Left ventricle myocardium superior (tissue), 1 donor: ENCODE measurements around the gene APOL1. TPM values are rescaled to one million over a fixed set of nuclear protein-coding genes. Genes with fewer than 3 reads are reported as not detected.

Experiments used
- ATAC-seq: fragments of 200-7000 bp; cut with Tn5 transposase; one replicate; pipeline ENCODE4 v1.9.1; 2020; ENCODE audit warnings: mild to moderate bottlenecking, moderate library complexity
- DNase-seq: peaks from one replicate; pipeline ENCODE4 v3.0.0-alpha.2; 2020
- intact Hi-C: fragments of 100-400 bp; cut with micrococcal nuclease; formaldehyde crosslinking; loops from one replicate; pipeline ENCODE4 v1.11.0; 2022
- total RNA-seq: library from RNA; stranded (reverse); fragmentation: NEBNext Ultra II Directional; extraction: Animal tissue kit (Norgen Biotek cat#: 25700); gene quantifications from one replicate; pipeline ENCODE4 v1.2.1, GENCODE V29; 2021
- donor health status: DM: no; HTN: yes; CAD: no; lungs with severe emphysema.

The APOL1 gene
- total RNA-seq, 1 donor from 2014 or later = 17.6 TPM

- ATAC-seq (no peak), DNase-seq (peak; percentile 21)
- intact Hi-C loops = no loop called here
Observed at GRCh38 chr22:36298601-36299000, 45.7 kb downstream of the APOL1 start.

GRCh38 chr22:36299295-36299694 is 46.4 kb downstream of the APOL1 start:
- DNase-seq = peak; percentile 36
- intact Hi-C loops = no loop called here
- no peak for ATAC-seq

GRCh38 chr22:36299911-36300310 is 47.0 kb downstream of the APOL1 start:
- intact Hi-C loops = loop anchor here (5.0 kb wide), 1 partner anchor 172 kb away; no protein-coding TSS in a partner anchor
- ATAC-seq (no peak), DNase-seq (peak; percentile 27)

GRCh38 chr22:36300396-36301212 is 47.7 kb downstream of the APOL1 start:
- intact Hi-C loops = loop anchor here (5.0 kb wide), 1 partner anchor 172 kb away; no protein-coding TSS in a partner anchor
- DNase-seq = no peak
- no peak for ATAC-seq

- peak; percentile 84 for DNase-seq
- intact Hi-C loops = loop anchor here (5.0 kb wide), 1 partner anchor 171 kb away; no protein-coding TSS in a partner anchor
- ATAC-seq = peak; percentile 56
Observed at GRCh38 chr22:36301384-36301828, 48.5 kb downstream of the APOL1 start.

- DNase-seq = no peak
- no peak for ATAC-seq
- intact Hi-C loops = loop anchor here (5.0 kb wide), 1 partner anchor 170 kb away; no protein-coding TSS in a partner anchor
Observed at GRCh38 chr22:36301851-36302250, 48.9 kb downstream of the APOL1 start.

GRCh38 chr22:36302439-36303114 is 49.6 kb downstream of the APOL1 start:
- peak; percentile 20 for DNase-seq

GRCh38 chr22:36303115-36303467 is 50.2 kb downstream of the APOL1 start:
- ATAC-seq = no peak
- intact Hi-C loops = loop anchor here (5.0 kb wide), 1 partner anchor 169 kb away; no protein-coding TSS in a partner anchor
- DNase-seq = peak; percentile 21

More at GRCh38 chr22:36302439-36303114, 49.6 kb downstream of the APOL1 start:
- intact Hi-C loops = loop anchor here (5.0 kb wide), 1 partner anchor 170 kb away; no protein-coding TSS in a partner anchor
- no peak for ATAC-seq

- DNase-seq = peak; percentile 23
- no peak for ATAC-seq
- intact Hi-C loops = loop anchor here (5.0 kb wide), 1 partner anchor 168 kb away; no protein-coding TSS in a partner anchor
Observed at GRCh38 chr22:36303874-36304273, 50.9 kb downstream of the APOL1 start.

- intact Hi-C loops = loop anchor here (5.0 kb wide), 1 partner anchor 168 kb away; no protein-coding TSS in a partner anchor
- DNase-seq = peak; percentile 28
- peak; percentile 3 for ATAC-seq
Observed at GRCh38 chr22:36304429-36304828, 51.5 kb downstream of the APOL1 start.

- DNase-seq = peak; percentile 25
- intact Hi-C loops = no loop called here
Observed at GRCh38 chr22:36305813-36306212, 52.9 kb downstream of the APOL1 start.

GRCh38 chr22:36306227-36306626 is 53.3 kb downstream of the APOL1 start:
- peak; percentile 16 for DNase-seq
- no peak for ATAC-seq
- intact Hi-C loops = no loop called here

More at GRCh38 chr22:36305813-36306212, 52.9 kb downstream of the APOL1 start:
- ATAC-seq = no peak

GRCh38 chr22:36308880-36309279 is 55.9 kb downstream of the APOL1 start:
- ATAC-seq (no peak), DNase-seq (no peak)
- intact Hi-C loops = no loop called here

- no peak for ATAC-seq
- intact Hi-C loops = no loop called here
- no peak for DNase-seq
Observed at GRCh38 chr22:36311386-36312085, 58.6 kb downstream of the APOL1 start.

- no peak for DNase-seq
- ATAC-seq = no peak
- intact Hi-C loops = no loop called here
Observed at GRCh38 chr22:36315325-36315724, 62.4 kb downstream of the APOL1 start.

- peak; percentile 19 for DNase-seq
- intact Hi-C loops = no loop called here
- no peak for ATAC-seq
Observed at GRCh38 chr22:36316419-36316818, 63.5 kb downstream of the APOL1 start.
